Left forelimb (tissue), 1 donor: ENCODE results near the gene EEF1AKMT3.

Source experiments
- DNase-seq: peaks from one replicate; pipeline ENCODE4 v3.0.0-alpha.2; 2018; ENCODE audit warnings: low spot score

EEF1AKMT3 gene

GRCh38 chr12:57751432-57751787, 21.0 kb upstream of the EEF1AKMT3 start:
- no peak for DNase-seq

GRCh38 chr12:57751788-57752667, 20.4 kb upstream of the EEF1AKMT3 start, which contains the start of gene CDK4:
Gene CDK4, minus strand, starts transcription at chr12:57752310. Its CDS starts 593 bp downstream, at chr12:57751717.
- DNase-seq, result peak; percentile 99

- DNase-seq, result no peak
Measured at GRCh38 chr12:57752668-57753000, 19.8 kb upstream of the EEF1AKMT3 start.

- DNase-seq, result no peak
Measured at GRCh38 chr12:57753756-57754337, 18.6 kb upstream of the EEF1AKMT3 start.

GRCh38 chr12:57754411-57755193, 17.8 kb upstream of the EEF1AKMT3 start, which contains the start of gene MARCHF9:
Gene MARCHF9, plus strand, starts transcription at chr12:57755103. Its CDS starts 426 bp downstream, at chr12:57755529.
- DNase-seq, result no peak

- DNase-seq, result no peak
Measured at GRCh38 chr12:57755194-57755453, 17.3 kb upstream of the EEF1AKMT3 start.

DNA sequence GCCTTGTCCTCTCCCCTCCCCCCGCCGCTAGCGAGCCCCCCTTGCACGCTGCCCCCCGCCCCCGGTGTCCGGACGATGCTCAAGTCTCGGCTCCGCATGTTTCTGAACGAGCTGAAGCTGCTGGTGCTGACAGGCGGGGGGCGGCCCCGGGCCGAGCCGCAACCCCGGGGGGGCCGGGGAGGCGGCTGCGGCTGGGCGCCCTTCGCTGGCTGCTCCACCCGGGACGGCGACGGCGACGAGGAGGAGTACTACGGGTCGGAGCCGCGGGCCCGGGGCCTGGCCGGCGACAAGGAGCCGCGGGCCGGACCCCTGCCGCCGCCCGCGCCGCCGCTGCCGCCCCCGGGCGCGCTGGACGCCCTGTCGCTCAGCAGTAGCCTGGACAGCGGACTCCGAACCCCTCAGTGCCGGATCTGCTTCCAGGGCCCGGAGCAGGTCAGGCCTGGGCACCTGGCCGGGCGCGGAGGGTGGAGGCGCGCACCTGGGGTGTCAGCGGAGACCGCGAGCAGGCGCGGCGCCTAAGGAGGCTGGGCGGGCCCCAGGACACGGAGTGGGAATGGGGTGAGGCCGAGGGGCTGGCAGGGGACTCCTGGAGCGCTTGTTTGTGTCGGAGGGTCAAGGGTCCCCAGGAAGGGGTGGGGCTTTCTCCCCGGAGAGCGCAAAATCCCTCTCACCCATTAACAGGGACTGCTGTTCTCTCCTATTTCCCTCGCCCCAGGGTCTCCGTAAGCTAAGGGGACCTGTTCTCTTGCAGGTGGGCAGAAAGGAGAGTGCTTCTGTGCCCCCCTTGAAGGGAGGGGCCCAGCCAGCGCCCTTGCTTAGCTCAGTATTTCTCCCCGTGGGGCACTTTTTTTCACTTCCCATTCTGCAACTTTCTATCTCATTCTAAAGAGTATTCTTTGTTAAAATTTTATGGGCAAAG, 16.7 kb upstream of the EEF1AKMT3 start:
- no peak for DNase-seq

- DNase-seq, result peak; percentile 65
Measured at GRCh38 chr12:57756406-57757341, 15.7 kb upstream of the EEF1AKMT3 start.

GRCh38 chr12:57757771-57758170, 14.6 kb upstream of the EEF1AKMT3 start:
- no peak for DNase-seq

GRCh38 chr12:57758552-57759359, 13.7 kb upstream of the EEF1AKMT3 start:
- DNase-seq, result peak; percentile 60

DNA sequence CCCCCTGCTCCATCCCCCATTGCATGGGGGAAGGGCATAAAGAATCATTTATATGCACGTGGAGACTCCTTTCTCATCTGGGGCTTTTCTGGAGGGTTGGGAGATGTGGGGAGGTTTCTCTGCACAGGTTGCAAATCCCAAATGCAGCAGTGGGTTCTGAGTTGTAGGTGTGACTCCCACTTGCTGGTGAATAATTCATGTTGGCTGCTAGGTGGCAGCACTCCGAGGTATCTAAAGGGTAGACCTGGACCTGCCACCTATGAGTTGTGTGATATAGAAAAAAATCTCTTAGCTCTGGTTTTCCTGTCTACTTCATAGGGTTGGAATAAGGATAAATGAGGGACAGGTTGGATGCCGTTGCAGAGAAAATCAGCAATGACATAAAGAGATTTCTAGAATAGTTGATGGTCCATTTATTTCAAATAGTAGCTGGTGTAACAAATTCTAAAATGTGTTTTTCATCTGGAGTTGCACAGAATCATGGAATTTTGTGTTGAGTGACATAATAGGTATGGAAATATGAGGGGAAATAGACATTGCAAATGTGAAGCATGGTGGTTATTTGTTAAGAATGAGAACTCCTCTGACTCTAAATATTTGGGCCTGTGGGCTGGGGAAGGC, 12.9 kb upstream of the EEF1AKMT3 start:
- no peak for DNase-seq

DNA sequence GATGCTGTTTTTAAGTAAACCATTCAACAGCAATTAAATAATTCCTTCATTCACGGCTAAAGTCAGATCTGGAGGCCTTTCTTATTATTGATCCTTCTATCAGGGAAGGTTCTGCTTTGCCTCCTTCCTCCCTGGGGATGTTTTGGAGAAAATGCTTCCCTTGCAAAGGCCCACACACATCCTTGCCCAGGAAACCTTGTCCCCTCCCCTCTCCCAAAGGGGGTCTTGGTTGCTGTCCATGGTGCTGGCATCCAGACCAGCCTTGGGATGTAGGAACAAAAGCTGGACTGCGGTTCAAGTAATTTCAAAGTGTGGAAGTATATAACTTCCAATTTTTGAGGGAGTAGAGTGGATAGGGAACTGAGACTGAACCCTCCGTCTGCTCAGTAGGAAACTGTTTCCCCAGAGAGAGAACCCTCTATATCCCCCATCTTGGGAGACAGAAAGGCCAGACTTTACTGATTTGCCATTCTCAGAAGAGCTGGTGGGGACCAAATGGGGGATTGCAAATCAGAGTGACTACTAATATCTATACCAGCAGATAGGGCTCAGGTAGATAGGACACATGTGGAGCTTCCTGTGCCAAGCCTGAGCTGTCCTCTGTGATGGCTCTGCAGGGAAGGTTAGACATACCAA, 11.9 kb upstream of the EEF1AKMT3 start:
- no peak for DNase-seq

DNA sequence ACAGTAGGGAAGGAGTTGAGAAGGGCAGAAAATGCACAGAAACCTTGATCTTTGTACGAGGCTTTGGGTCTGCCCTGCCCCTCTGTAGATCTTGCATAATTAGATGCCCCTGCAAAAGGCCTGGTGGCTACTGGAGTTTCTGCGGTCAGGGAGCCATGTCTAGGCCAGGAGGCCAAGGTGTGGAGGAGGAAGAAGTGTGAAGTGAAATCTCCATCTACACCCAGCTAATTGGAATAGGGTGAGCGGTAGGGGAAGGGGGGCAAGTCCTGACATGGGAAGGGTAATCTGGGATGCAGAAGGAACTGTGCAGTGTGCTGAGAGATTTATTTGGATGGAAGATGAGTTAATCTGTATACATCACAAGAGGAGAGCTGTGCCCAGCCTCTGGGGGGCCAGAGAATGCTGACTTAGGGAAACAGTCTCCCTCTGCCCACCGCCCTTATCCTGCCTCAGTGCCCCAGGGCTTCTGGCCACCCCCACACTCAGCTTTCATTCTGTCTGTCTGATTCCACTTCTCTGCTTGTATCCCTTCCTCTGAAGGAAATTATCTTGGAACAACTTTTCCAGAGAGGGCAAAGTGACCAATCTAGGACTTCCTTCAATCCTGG, 10.9 kb upstream of the EEF1AKMT3 start:
- DNase-seq, result no peak

- no peak for DNase-seq
Measured at GRCh38 chr12:57762463-57762862, 10.0 kb upstream of the EEF1AKMT3 start.

GRCh38 chr12:57763881-57764661, 8.3 kb upstream of the EEF1AKMT3 start:
- no peak for DNase-seq

GRCh38 chr12:57764662-57765002, 7.8 kb upstream of the EEF1AKMT3 start:
- DNase-seq, result no peak

GRCh38 chr12:57765003-57765697, 7.3 kb upstream of the EEF1AKMT3 start:
- no peak for DNase-seq
